ENCODE results near the gene GOLGA6L24.
"Not testable (repeated sequence)": the region's sequence is repeated elsewhere in the genome, so short reads cannot be mapped to it uniquely, and the experiment has no call there.

DNA sequence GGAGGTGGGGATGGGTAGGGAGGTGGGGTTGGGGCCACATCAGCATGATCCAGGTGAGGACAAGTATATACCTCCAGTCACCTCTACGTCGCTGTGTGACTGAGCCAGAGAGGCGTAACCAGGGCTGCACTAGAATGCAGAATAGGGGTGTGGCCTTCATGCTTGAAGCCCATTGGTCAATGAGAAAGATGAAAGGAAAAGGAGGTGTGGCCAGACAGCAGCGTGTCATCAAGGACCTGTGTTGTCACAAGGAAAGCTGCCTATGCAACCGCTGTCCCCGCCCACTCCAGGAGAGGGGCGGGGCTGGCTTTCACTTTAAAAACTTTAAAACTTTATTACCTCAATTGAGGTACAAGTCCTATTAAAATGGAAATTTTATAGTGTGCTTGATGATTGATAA, at the start of gene GOLGA6L24:
- TF ChIP-seq, protein P1, sequence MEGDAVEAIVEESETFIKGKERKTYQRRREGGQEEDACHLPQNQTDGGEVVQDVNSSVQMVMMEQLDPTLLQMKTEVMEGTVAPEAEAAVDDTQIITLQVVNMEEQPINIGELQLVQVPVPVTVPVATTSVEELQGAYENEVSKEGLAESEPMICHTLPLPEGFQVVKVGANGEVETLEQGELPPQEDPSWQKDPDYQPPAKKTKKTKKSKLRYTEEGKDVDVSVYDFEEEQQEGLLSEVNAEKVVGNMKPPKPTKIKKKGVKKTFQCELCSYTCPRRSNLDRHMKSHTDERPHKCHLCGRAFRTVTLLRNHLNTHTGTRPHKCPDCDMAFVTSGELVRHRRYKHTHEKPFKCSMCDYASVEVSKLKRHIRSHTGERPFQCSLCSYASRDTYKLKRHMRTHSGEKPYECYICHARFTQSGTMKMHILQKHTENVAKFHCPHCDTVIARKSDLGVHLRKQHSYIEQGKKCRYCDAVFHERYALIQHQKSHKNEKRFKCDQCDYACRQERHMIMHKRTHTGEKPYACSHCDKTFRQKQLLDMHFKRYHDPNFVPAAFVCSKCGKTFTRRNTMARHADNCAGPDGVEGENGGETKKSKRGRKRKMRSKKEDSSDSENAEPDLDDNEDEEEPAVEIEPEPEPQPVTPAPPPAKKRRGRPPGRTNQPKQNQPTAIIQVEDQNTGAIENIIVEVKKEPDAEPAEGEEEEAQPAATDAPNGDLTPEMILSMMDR (conservative IDR thresholded peaks at IDR 0.05), result not testable (repeated sequence)
- not testable (repeated sequence) for TF ChIP-seq EZH2 (IDR thresholded peaks at IDR 0.05; ENCODE audit: low read depth)

All from PC-9 (cell line).